SK-N-SH (cell line): ENCODE data around the gene COL4A6. TPM values are rescaled to one million over a fixed set of nuclear protein-coding genes. Genes with fewer than 3 reads are reported as not detected.

Source experiments
- CTCF ChIA-PET: fragments of 300-600, 350-600 bp; formaldehyde crosslinking; extraction: SDS; loops from one replicate; lab custom pipeline; 2021; lab: Yijun Ruan, JAX
- POLR2A ChIA-PET: fragments of 350-600 bp; sonication (Branson Sonifier 250); formaldehyde crosslinking; extraction: SDS; loops from one replicate; lab custom pipeline; 2020; ENCODE audit warnings: antibody characterized with exemption, inconsistent platforms; lab: Yijun Ruan, JAX
- DNase-seq: peaks from one replicate; pipeline ENCODE4 v3.0.0; 2012
- H2AFZ ChIP-seq: fragments of 200-600 bp; sonication (generic); 2 replicates; pipeline ENCODE4 v1.8.1; 2016; ENCODE audit warnings: antibody characterized with exemption, mild to moderate bottlenecking, low read depth
- H3F3A ChIP-seq: fragments of 200-600 bp; sonication (generic); replicated peaks from 2 replicates; pipeline ENCODE3; 2016; ENCODE audit warnings: antibody characterized with exemption, mild to moderate bottlenecking; ENCODE audit not compliant: insufficient read depth
- H3K27ac ChIP-seq, 2 experiments: fragments of 200-500 bp in 1 of 2; fragments of 200-600 bp in 1 of 2; sonication (Bioruptor generic) in 1 of 2; sonication (generic), shearing (Covaris generic) in 1 of 2; 2 replicates each; pipeline versions ENCODE4 v1.5.1 to v1.6.1; 2014 to 2016; ENCODE audit warnings: low read depth in 2 of 2, inconsistent platforms in 1 of 2, low read length in 1 of 2, mild to moderate bottlenecking in 1 of 2, mixed read lengths in 1 of 2
- H3K27me3 ChIP-seq: fragments of 200-600 bp; sonication (generic), shearing (Covaris generic); 2 replicates; pipeline ENCODE4 v1.6.1; 2016; ENCODE audit warnings: mixed run types; ENCODE audit not compliant: insufficient read depth
- H3K36me3 ChIP-seq, 2 experiments: fragments of 200-500 bp in 1 of 2; fragments of 200-600 bp in 1 of 2; sonication (Bioruptor generic) in 1 of 2; sonication (generic) in 1 of 2; replicated peaks in 1 of 2; 2 replicates each; pipeline versions ENCODE3 to v1.5.1; 2014 to 2016; ENCODE audit warnings: low read length in 1 of 2, mild to moderate bottlenecking in 1 of 2; ENCODE audit not compliant: insufficient read depth in 2 of 2, control insufficient read depth in 1 of 2
- H3K4me1 ChIP-seq, 2 experiments: fragments of 200-500 bp in 1 of 2; fragments of 200-600 bp in 1 of 2; sonication (Bioruptor generic) in 1 of 2; sonication (generic), shearing (Covaris generic) in 1 of 2; 2 replicates each; pipeline versions ENCODE4 v1.5.1 to v1.6.1; 2014 to 2016; ENCODE audit warnings: low read depth in 1 of 2, low read length in 1 of 2, mixed run types in 1 of 2; ENCODE audit not compliant: insufficient read depth in 2 of 2, control insufficient read depth in 1 of 2
- H3K4me2 ChIP-seq: fragments of 200-600 bp; sonication (generic), shearing (Covaris generic); 2 replicates; pipeline ENCODE4 v1.6.1; 2017; ENCODE audit warnings: mixed run types
- H3K4me3 ChIP-seq, 2 experiments: fragments of 200-500 bp in 1 of 2; fragments of 200-600 bp in 1 of 2; sonication (Bioruptor generic) in 1 of 2; sonication (generic), shearing (Covaris generic) in 1 of 2; 2 replicates each; pipeline versions ENCODE4 v1.5.1 to v1.8.1; 2014 to 2016; ENCODE audit warnings: low read depth in 2 of 2, inconsistent platforms in 1 of 2, low read length in 1 of 2, mild to moderate bottlenecking in 1 of 2, mixed read lengths in 1 of 2, moderate library complexity in 1 of 2
- H3K79me2 ChIP-seq: fragments of 200-600 bp; sonication (generic); 2 replicates; pipeline ENCODE4 v1.8.1; 2017; ENCODE audit warnings: mild to moderate bottlenecking; ENCODE audit not compliant: insufficient read depth
- H3K9ac ChIP-seq: fragments of 200-600 bp; sonication (generic); 2 replicates; pipeline ENCODE4 v1.6.1; 2017; ENCODE audit warnings: mixed run types
- H3K9me2 ChIP-seq: fragments of 200-600 bp; sonication (generic); 2 replicates; pipeline ENCODE4 v1.6.1; 2017; ENCODE audit warnings: mixed run types
- H3K9me3 ChIP-seq: fragments of 200-600 bp; sonication (generic); 2 replicates; pipeline ENCODE4 v1.6.1; 2017; ENCODE audit warnings: mixed run types, mild to moderate bottlenecking, moderate library complexity
- H4K20me1 ChIP-seq: fragments of 200-600 bp; sonication (generic); 2 replicates; pipeline ENCODE4 v1.6.1; 2017; ENCODE audit warnings: mild to moderate bottlenecking, mixed run types; ENCODE audit not compliant: insufficient read depth
- CTCF ChIP-seq: fragments of 200-600 bp; sonication (generic); IDR thresholded peaks from 2 replicates; pipeline ENCODE4 v1.6.1; 2017; ENCODE audit warnings: antibody characterized with exemption, mild to moderate bottlenecking, moderate library complexity
- ELF1 ChIP-seq: IDR thresholded peaks from 2 replicates; pipeline ENCODE4 v1.4.0; 2012
- EP300 ChIP-seq, 2 experiments: IDR thresholded peaks; 2 replicates each; pipeline versions ENCODE4 v1.4.0 to v1.6.1; 2012; ENCODE audit warnings: borderline replicate concordance in 1 of 2, low read depth in 1 of 2, low read length in 1 of 2
- FOSL2 ChIP-seq: IDR thresholded peaks from 2 replicates; pipeline ENCODE4 v1.4.0; 2012; ENCODE audit warnings: low read depth, mild to moderate bottlenecking, moderate library complexity, borderline replicate concordance
- FOXJ3 ChIP-seq: sonication (generic); formaldehyde crosslinking; IDR thresholded peaks from 2 replicates; pipeline ENCODE4 v1.5.1; 2020; ENCODE audit warnings: mild to moderate bottlenecking, missing genetic modification reagents
- FOXM1 ChIP-seq: IDR thresholded peaks from 2 replicates; pipeline ENCODE4 v1.4.0; 2012; ENCODE audit warnings: low read depth, mild to moderate bottlenecking
- MXI1 ChIP-seq: IDR thresholded peaks from 2 replicates; pipeline ENCODE4 v1.6.1; 2012; ENCODE audit warnings: mild to moderate bottlenecking, low read depth, low read length, improper control_type of control experiment
- POLR2AphosphoS5 ChIP-seq: IDR thresholded peaks from 2 replicates; pipeline ENCODE4 v1.6.1; 2012; ENCODE audit warnings: low read depth, low read length
- SIN3A ChIP-seq: IDR thresholded peaks from 2 replicates; pipeline ENCODE4 v1.6.1; 2012; ENCODE audit warnings: low read depth, mild to moderate bottlenecking, low read length, moderate library complexity, borderline replicate concordance
- SMC3 ChIP-seq: IDR thresholded peaks from 2 replicates; pipeline ENCODE4 v1.6.1; 2012; ENCODE audit warnings: low read depth, low read length, improper control_type of control experiment
- TAF1 ChIP-seq: IDR thresholded peaks from 2 replicates; pipeline ENCODE4 v1.6.1; 2012; ENCODE audit warnings: low read depth, mild to moderate bottlenecking, low read length, moderate library complexity, borderline replicate concordance
- TEAD4 ChIP-seq: IDR thresholded peaks from 2 replicates; pipeline ENCODE4 v1.4.0; 2012; ENCODE audit warnings: mild to moderate bottlenecking, borderline replicate concordance; ENCODE audit not compliant: insufficient read depth
- WGBS: methylation state at CpG from one replicate; pipeline ENCODE4 v1.1.6; 2017; ENCODE audit warnings: low lambda C conversion rate; 5-methylcytosine and 5-hydroxymethylcytosine counted together
- polyA plus RNA-seq, 3 experiments: library from polyadenylated mRNA; depleted of rRNA; stranded (reverse); fragments of >200 nt; gene quantifications; 2 replicates each; pipeline ENCODE4 v1.2.3, GENCODE V29; 2012
- TF ChIP-seq, protein P1 (sequence below): IDR thresholded peaks from 2 replicates; pipeline ENCODE4 v1.4.0; 2012; ENCODE audit warnings: low read depth, borderline replicate concordance
- TF ChIP-seq, protein P2 (sequence below): IDR thresholded peaks from 2 replicates; pipeline ENCODE4 v1.6.1; 2012; ENCODE audit warnings: mild to moderate bottlenecking, low read depth, low read length, moderate library complexity
- TF ChIP-seq, protein P3 (sequence below): IDR thresholded peaks from 2 replicates; pipeline ENCODE4 v1.4.0; 2012; ENCODE audit warnings: low read depth, borderline replicate concordance

COL4A6 gene
- polyA plus RNA-seq, 1 of the 3 experiments (the other 2 are of a cell fraction) = not detected

DNA sequence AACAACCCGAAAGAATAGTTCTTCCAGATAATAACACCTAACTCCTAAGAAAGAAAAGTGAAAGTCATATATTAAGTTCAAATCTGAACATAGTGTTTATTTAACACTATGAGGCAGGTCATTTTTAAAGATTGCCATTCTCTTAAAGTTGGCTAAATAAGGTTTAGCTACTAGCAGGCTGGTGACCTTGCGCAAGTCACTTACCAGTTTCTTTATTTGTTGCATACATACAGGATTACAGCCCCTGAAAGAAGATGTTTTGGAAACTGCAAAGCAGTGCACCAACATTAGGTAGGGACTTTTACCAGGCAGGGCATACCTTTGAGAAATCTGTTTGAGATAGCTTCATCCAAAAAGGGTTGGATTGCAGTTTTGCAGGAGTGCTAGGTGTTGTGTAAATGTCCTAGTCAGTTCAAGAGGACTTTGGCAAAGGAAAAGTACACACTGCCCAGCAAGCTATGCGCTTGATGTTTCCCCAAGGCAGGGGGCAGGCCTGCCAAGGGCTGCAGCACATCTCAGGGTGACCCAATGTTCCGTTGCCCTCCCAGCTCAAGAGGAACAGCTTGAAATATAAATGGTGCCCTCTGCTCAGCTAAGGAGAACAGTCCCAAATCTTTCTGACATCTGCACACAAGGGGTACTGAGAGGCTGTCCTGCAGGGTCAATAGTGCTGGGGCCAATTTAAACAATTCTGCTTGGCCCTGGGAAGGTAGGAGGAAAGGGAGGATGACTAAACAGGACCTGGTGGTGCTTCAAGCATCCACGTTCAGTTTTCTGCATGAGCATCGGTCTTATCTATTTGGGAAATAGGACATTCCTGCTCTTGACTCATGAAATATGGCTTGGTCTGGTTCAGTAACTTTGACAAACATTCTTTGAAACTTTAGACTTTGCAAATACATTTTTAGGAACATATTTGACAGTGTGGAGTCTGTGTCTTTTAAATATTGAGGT lies 130.8 kb downstream of the COL4A6 start:
- Histone ChIP-seq H3F3A (no peaks in the 10 kb centered on the region), H3K4me3 (no peak overlapping the region), H3K4me1 (no peaks in the 10 kb centered on the region), H3K36me3 (no peaks in the 10 kb centered on the region), H3K27ac (no peak overlapping the region), H2AFZ (no peak overlapping the region), H3K9me3 (no peaks in the 10 kb centered on the region), H4K20me1 (0 out of 2 replicates have a peak, but pooled peaks cover 5% of the 10 kb centered on the region), H3K9me2 (no peaks in the 10 kb centered on the region), H3K27me3 (peaks cover 49% of the 10 kb centered on the region), H3K4me2 (no peak overlapping the region), H3K9ac (no peak overlapping the region), H3K79me2 (no peaks in the 10 kb centered on the region)
- no peak for DNase-seq
- ChIA-PET POLR2A (no interaction called here), CTCF (interaction anchor here (0.9 kb wide), 1 partner anchor 83 kb away, joined by 6 read pairs; no protein-coding TSS in a partner anchor)
- 10% methylated on average over 6 of the region's 6 CpGs for WGBS
- TF ChIP-seq, protein P1, sequence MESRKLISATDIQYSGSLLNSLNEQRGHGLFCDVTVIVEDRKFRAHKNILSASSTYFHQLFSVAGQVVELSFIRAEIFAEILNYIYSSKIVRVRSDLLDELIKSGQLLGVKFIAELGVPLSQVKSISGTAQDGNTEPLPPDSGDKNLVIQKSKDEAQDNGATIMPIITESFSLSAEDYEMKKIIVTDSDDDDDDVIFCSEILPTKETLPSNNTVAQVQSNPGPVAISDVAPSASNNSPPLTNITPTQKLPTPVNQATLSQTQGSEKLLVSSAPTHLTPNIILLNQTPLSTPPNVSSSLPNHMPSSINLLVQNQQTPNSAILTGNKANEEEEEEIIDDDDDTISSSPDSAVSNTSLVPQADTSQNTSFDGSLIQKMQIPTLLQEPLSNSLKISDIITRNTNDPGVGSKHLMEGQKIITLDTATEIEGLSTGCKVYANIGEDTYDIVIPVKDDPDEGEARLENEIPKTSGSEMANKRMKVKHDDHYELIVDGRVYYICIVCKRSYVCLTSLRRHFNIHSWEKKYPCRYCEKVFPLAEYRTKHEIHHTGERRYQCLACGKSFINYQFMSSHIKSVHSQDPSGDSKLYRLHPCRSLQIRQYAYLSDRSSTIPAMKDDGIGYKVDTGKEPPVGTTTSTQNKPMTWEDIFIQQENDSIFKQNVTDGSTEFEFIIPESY = no peak
- TF ChIP-seq, protein P2, sequence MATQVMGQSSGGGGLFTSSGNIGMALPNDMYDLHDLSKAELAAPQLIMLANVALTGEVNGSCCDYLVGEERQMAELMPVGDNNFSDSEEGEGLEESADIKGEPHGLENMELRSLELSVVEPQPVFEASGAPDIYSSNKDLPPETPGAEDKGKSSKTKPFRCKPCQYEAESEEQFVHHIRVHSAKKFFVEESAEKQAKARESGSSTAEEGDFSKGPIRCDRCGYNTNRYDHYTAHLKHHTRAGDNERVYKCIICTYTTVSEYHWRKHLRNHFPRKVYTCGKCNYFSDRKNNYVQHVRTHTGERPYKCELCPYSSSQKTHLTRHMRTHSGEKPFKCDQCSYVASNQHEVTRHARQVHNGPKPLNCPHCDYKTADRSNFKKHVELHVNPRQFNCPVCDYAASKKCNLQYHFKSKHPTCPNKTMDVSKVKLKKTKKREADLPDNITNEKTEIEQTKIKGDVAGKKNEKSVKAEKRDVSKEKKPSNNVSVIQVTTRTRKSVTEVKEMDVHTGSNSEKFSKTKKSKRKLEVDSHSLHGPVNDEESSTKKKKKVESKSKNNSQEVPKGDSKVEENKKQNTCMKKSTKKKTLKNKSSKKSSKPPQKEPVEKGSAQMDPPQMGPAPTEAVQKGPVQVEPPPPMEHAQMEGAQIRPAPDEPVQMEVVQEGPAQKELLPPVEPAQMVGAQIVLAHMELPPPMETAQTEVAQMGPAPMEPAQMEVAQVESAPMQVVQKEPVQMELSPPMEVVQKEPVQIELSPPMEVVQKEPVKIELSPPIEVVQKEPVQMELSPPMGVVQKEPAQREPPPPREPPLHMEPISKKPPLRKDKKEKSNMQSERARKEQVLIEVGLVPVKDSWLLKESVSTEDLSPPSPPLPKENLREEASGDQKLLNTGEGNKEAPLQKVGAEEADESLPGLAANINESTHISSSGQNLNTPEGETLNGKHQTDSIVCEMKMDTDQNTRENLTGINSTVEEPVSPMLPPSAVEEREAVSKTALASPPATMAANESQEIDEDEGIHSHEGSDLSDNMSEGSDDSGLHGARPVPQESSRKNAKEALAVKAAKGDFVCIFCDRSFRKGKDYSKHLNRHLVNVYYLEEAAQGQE = no peak
- TF ChIP-seq TEAD4 (no peak), TAF1 (no peak), FOSL2 (no peak), MXI1 (no peak), POLR2AphosphoS5 (no peak), EP300 (IDR thresholded peaks at IDR 0.05; ENCODE audit: borderline replicate concordance in 1 of 2, low read depth in 1 of 2, low read length in 1 of 2) (no peak), ELF1 (no peak), CTCF (no peak), FOXM1 (no peak), FOXJ3 (CRISPR knock-in tag) (no peak), SMC3 (no peak), SIN3A (no peak)
- TF ChIP-seq, protein P3, sequence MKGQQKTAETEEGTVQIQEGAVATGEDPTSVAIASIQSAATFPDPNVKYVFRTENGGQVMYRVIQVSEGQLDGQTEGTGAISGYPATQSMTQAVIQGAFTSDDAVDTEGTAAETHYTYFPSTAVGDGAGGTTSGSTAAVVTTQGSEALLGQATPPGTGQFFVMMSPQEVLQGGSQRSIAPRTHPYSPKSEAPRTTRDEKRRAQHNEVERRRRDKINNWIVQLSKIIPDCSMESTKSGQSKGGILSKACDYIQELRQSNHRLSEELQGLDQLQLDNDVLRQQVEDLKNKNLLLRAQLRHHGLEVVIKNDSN = no peak
